Measurements from ENCODE around the gene CC2D2B.

DNA sequence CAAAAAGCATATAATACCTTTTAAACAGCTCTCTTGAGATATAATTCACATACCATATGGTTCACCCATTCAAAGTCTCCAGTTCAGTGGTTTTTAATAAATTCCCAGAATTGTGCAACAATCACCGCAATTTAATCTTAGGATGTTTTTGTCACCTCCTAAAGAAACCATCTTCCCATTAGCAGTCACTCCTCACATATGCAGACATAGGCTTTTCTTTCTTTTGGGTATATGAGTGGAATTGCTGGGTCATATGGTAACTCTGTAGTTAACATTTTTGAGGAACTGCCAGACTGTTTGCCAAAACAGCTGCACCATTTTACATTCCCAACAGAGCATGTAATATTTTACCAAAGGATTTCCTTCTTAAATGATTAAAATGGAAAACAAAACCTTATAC is 57.0 kb downstream of the CC2D2B start:
- TF ChIP-seq, protein P1, sequence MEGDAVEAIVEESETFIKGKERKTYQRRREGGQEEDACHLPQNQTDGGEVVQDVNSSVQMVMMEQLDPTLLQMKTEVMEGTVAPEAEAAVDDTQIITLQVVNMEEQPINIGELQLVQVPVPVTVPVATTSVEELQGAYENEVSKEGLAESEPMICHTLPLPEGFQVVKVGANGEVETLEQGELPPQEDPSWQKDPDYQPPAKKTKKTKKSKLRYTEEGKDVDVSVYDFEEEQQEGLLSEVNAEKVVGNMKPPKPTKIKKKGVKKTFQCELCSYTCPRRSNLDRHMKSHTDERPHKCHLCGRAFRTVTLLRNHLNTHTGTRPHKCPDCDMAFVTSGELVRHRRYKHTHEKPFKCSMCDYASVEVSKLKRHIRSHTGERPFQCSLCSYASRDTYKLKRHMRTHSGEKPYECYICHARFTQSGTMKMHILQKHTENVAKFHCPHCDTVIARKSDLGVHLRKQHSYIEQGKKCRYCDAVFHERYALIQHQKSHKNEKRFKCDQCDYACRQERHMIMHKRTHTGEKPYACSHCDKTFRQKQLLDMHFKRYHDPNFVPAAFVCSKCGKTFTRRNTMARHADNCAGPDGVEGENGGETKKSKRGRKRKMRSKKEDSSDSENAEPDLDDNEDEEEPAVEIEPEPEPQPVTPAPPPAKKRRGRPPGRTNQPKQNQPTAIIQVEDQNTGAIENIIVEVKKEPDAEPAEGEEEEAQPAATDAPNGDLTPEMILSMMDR (conservative IDR thresholded peaks at IDR 0.05; ENCODE audit: low read depth in 2 of 2), result no peak
- no peak for TF ChIP-seq EZH2 (IDR thresholded peaks at IDR 0.05; ENCODE audit: low read depth, unreplicated experiment)

Measured in GM23338 (cell line).